Mesendoderm (in vitro differentiated cells): ENCODE measurements around the gene NPR3.
"Not testable (repeated sequence)": the region's sequence is repeated elsewhere in the genome, so short reads cannot be mapped to it uniquely, and the experiment has no call there.

ENCODE experiments used
- DNase-seq: peaks from one replicate; pipeline ENCODE4 v3.0.0; 2013
- H2AK5ac ChIP-seq: 2 replicates; pipeline ENCODE4 v1.6.1; 2013; ENCODE audit warnings: low read length, inconsistent platforms
- H2BK120ac ChIP-seq: 2 replicates; pipeline ENCODE4 v1.6.1; 2013; ENCODE audit warnings: low read depth, mild to moderate bottlenecking, low read length, moderate library complexity, mixed read lengths
- H2BK15ac ChIP-seq: replicated peaks from 2 replicates; pipeline ENCODE4 v1.6.1; 2013; ENCODE audit warnings: low read depth, mild to moderate bottlenecking, moderate library complexity
- H2BK5ac ChIP-seq: 2 replicates; pipeline ENCODE4 v1.6.1; 2013; ENCODE audit warnings: low read length, inconsistent platforms
- H3K18ac ChIP-seq: 2 replicates; pipeline ENCODE4 v1.6.1; 2013; ENCODE audit warnings: mild to moderate bottlenecking, low read length, mixed read lengths
- H3K23ac ChIP-seq: one replicate; pipeline ENCODE4 v1.6.1; 2013; ENCODE audit warnings: low read length
- H3K27ac ChIP-seq: 2 replicates; pipeline ENCODE4 v1.5.1; 2013; ENCODE audit warnings: low read depth, mild to moderate bottlenecking, inconsistent platforms, low read length, moderate library complexity
- H3K27me3 ChIP-seq: 2 replicates; pipeline ENCODE4 v1.6.1; 2013; ENCODE audit warnings: low read length, control low read depth, mild to moderate bottlenecking, inconsistent platforms; ENCODE audit not compliant: insufficient read depth, poor library complexity
- H3K36me3 ChIP-seq: 2 replicates; pipeline ENCODE4 v1.6.1; 2013; ENCODE audit warnings: low read length, inconsistent platforms; ENCODE audit not compliant: control insufficient read depth, insufficient read depth
- H3K4ac ChIP-seq: one replicate; pipeline ENCODE4 v1.6.1; 2013; ENCODE audit warnings: low read depth, mild to moderate bottlenecking, low read length, moderate library complexity
- H3K4me1 ChIP-seq: 2 replicates; pipeline ENCODE4 v1.6.1; 2013; ENCODE audit warnings: low read depth, low read length, inconsistent platforms; ENCODE audit not compliant: control insufficient read depth
- H3K4me2 ChIP-seq: 2 replicates; pipeline ENCODE4 v1.6.1; 2013; ENCODE audit warnings: low read length
- H3K4me3 ChIP-seq: 2 replicates; pipeline ENCODE4 v1.5.1; 2013; ENCODE audit warnings: mild to moderate bottlenecking, low read length
- H3K56ac ChIP-seq: one replicate; pipeline ENCODE4 v1.6.1; 2013; ENCODE audit warnings: low read length
- H3K79me1 ChIP-seq: 2 replicates; pipeline ENCODE4 v1.6.1; 2013; ENCODE audit warnings: low read length, inconsistent platforms
- H3K79me2 ChIP-seq: 2 replicates; pipeline ENCODE4 v1.6.1; 2013; ENCODE audit warnings: mild to moderate bottlenecking, low read length; ENCODE audit not compliant: control insufficient read depth, insufficient read depth
- H3K9ac ChIP-seq: 2 replicates; pipeline ENCODE4 v1.6.1; 2013; ENCODE audit warnings: low read length, inconsistent platforms
- H4K5ac ChIP-seq: one replicate; pipeline ENCODE4 v1.6.1; 2013; ENCODE audit warnings: low read length
- H4K8ac ChIP-seq: one replicate; pipeline ENCODE4 v1.6.1; 2013; ENCODE audit warnings: low read depth, mild to moderate bottlenecking, control low read depth, low read length, moderate library complexity
- WGBS: extraction: QIAGEN DNeasy Blood & Tissue Kit; methylation state at CpG from one replicate; pipeline ENCODE4 v1.1.7; 2013; ENCODE audit warnings: low lambda C conversion rate, missing lambda C conversion rate; ENCODE audit not compliant: insufficient coverage; ENCODE audit errors: extremely low coverage; 5-methylcytosine and 5-hydroxymethylcytosine counted together

NPR3 gene

GRCh38 chr5:32790411-32790951 is 79.4 kb downstream of the NPR3 start:
- Histone ChIP-seq H3K23ac (no peak overlapping the region), H3K79me2 (no peaks in the 10 kb centered on the region), H3K9ac (no peak overlapping the region), H3K4me1 (no peaks in the 10 kb centered on the region), H3K4me2 (no peak overlapping the region), H2BK15ac (no peak overlapping the region), H3K27ac (no peak overlapping the region), H3K56ac (no peak overlapping the region), H3K18ac (no peak overlapping the region), H4K5ac (no peak overlapping the region), H3K4me3 (no peak overlapping the region), H3K79me1 (no peaks in the 10 kb centered on the region), H3K36me3 (no peaks in the 10 kb centered on the region), H3K4ac (no peak overlapping the region), H4K8ac (no peak overlapping the region), H2BK5ac (no peak overlapping the region), H2AK5ac (no peak overlapping the region), H2BK120ac (no peak overlapping the region), H3K27me3 (no peaks in the 10 kb centered on the region)
- no CpG with 5 or more reads among the region's 2 CpGs for WGBS
- DNase-seq: no peak

GRCh38 chr5:32791536-32792243 is 80.6 kb downstream of the NPR3 start:
- no peaks in the 10 kb centered on the region for H3K27me3 ChIP-seq
- no peak overlapping the region for H4K5ac ChIP-seq
- H3K4ac ChIP-seq: no peak overlapping the region
- H2BK5ac ChIP-seq: no peak overlapping the region
- DNase-seq: no peak
- no peak overlapping the region for H3K56ac ChIP-seq
- no peak overlapping the region for H3K9ac ChIP-seq
- H3K4me1 ChIP-seq: no peaks in the 10 kb centered on the region
- no peak overlapping the region for H3K4me2 ChIP-seq
- no peaks in the 10 kb centered on the region for H3K79me1 ChIP-seq
- no peak overlapping the region for H2BK120ac ChIP-seq
- no peaks in the 10 kb centered on the region for H3K36me3 ChIP-seq
- no peak overlapping the region for H2AK5ac ChIP-seq
- H3K4me3 ChIP-seq: no peak overlapping the region
- H4K8ac ChIP-seq: no peak overlapping the region
- no peak overlapping the region for H3K18ac ChIP-seq
- no CpG with 5 or more reads among the region's 9 CpGs for WGBS
- H3K79me2 ChIP-seq: no peaks in the 10 kb centered on the region
- H3K23ac ChIP-seq: no peak overlapping the region
- H3K27ac ChIP-seq: no peak overlapping the region
- H2BK15ac ChIP-seq: no peak overlapping the region

DNA sequence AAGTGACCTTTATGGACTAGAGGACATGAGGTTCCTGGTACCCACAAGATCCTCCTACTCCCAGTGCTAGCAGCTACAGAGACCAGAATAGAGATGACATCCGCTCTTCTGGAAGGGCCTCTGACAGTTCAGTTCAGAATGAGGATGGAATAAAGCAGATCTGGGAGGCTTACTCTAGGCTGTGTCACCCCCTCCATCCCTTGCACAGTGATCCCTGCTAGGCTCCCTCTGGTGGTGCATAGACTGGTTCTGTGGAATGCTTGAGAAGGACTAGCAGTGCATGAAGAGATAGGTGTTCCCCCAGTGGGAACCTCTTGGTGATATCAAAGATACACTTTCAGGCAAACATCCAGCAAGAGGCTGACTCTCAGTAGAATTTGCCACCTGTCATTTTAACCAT is 83.0 kb downstream of the NPR3 start:
- Histone ChIP-seq H2AK5ac (no peak overlapping the region), H3K4me2 (no peak overlapping the region), H3K79me1 (no peaks in the 10 kb centered on the region), H4K8ac (no peak overlapping the region), H3K79me2 (no peaks in the 10 kb centered on the region), H2BK5ac (no peak overlapping the region), H3K27me3 (no peaks in the 10 kb centered on the region), H2BK15ac (no peak overlapping the region), H3K23ac (no peak overlapping the region), H3K4me3 (no peak overlapping the region), H3K4ac (no peak overlapping the region), H3K36me3 (no peaks in the 10 kb centered on the region), H3K56ac (no peak overlapping the region), H3K27ac (no peak overlapping the region), H3K4me1 (no peaks in the 10 kb centered on the region), H3K18ac (no peak overlapping the region), H4K5ac (no peak overlapping the region), H3K9ac (no peak overlapping the region), H2BK120ac (no peak overlapping the region)
- peak; percentile 39 for DNase-seq
- no CpG with 5 or more reads among the region's 1 CpG for WGBS

DNA sequence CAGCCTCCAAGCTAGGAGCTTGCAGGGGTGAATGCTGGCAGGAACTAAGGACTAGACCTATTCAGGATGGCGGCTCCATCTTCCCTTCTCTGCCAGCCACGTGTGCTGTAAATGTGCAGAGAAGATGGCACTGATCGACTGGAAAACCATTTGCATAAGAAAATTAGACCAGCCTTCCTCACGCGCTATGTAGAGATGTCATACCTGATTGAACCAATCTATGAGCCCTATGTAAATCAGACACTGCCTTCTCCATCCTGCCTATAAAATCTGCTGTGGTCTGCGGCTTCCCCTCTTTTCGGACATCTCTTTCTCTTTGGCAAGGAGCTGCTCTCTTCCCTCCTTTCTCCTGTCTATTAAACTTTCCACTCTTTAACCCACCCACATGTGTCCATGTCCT is 91.6 kb downstream of the NPR3 start:
- Histone ChIP-seq H2AK5ac (no peak overlapping the region), H3K27me3 (no peaks in the 10 kb centered on the region), H4K8ac (no peak overlapping the region), H3K4me3 (no peak overlapping the region), H3K4ac (no peak overlapping the region), H3K4me2 (no peak overlapping the region), H3K23ac (no peak overlapping the region), H3K79me1 (no peaks in the 10 kb centered on the region), H2BK120ac (no peak overlapping the region), H3K36me3 (no peaks in the 10 kb centered on the region), H2BK15ac (no peak overlapping the region), H4K5ac (no peak overlapping the region), H3K18ac (no peak overlapping the region), H2BK5ac (no peak overlapping the region), H3K79me2 (no peaks in the 10 kb centered on the region), H3K27ac (no peak overlapping the region), H3K4me1 (no peaks in the 10 kb centered on the region), H3K56ac (no peak overlapping the region), H3K9ac (no peak overlapping the region)
- DNase-seq: no peak
- no CpG with 5 or more reads among the region's 7 CpGs for WGBS

DNA sequence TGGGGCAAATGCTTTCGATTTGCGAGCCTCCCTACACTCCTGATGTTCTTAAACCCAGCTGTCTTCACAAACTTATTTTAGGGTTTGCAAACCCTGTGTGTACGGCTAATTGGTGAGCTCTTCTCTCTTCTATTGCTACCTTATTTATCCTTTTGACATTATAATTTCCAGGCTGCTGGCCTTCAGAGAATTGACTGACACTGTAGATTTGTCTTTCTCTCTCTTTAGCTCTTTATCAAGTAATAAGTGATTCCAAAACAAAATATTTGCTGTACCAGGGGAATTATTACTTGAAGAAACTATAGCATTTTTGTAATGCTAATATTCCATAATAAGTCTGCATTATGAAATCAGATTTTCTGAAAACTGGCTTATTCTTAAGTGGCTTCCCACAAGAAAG is 92.5 kb downstream of the NPR3 start:
- no peak for DNase-seq
- H3K9ac ChIP-seq: no peak overlapping the region
- no peak overlapping the region for H3K27ac ChIP-seq
- H4K5ac ChIP-seq: no peak overlapping the region
- H3K4me2 ChIP-seq: no peak overlapping the region
- H2BK120ac ChIP-seq: no peak overlapping the region
- no peak overlapping the region for H3K56ac ChIP-seq
- no peak overlapping the region for H2BK5ac ChIP-seq
- H4K8ac ChIP-seq: no peak overlapping the region
- H3K27me3 ChIP-seq: no peaks in the 10 kb centered on the region
- no peak overlapping the region for H2AK5ac ChIP-seq
- H3K23ac ChIP-seq: no peak overlapping the region
- no peaks in the 10 kb centered on the region for H3K36me3 ChIP-seq
- no peak overlapping the region for H3K4me3 ChIP-seq
- no peak overlapping the region for H2BK15ac ChIP-seq
- no peaks in the 10 kb centered on the region for H3K79me1 ChIP-seq
- H3K79me2 ChIP-seq: no peaks in the 10 kb centered on the region
- no peaks in the 10 kb centered on the region for H3K4me1 ChIP-seq
- no peak overlapping the region for H3K18ac ChIP-seq
- WGBS: no CpG with 5 or more reads among the region's 3 CpGs
- H3K4ac ChIP-seq: no peak overlapping the region

GRCh38 chr5:32805462-32805861 is 94.3 kb downstream of the NPR3 start:
- H3K56ac ChIP-seq, H3K4ac ChIP-seq, H3K79me2 ChIP-seq, H2AK5ac ChIP-seq, H3K9ac ChIP-seq, H2BK120ac ChIP-seq, H3K27ac ChIP-seq, H4K8ac ChIP-seq, H3K27me3 ChIP-seq, H4K5ac ChIP-seq, DNase-seq, H3K36me3 ChIP-seq, H3K4me1 ChIP-seq, H3K4me2 ChIP-seq, H3K18ac ChIP-seq, H3K4me3 ChIP-seq, H2BK5ac ChIP-seq, H3K23ac ChIP-seq, H2BK15ac ChIP-seq, H3K79me1 ChIP-seq: not testable (repeated sequence)
- no CpG with 5 or more reads among the region's 1 CpG for WGBS
